Spleen (tissue), 11 donors: ENCODE results near the gene HAX1. TPM values are rescaled to one million over a fixed set of nuclear protein-coding genes. Genes with fewer than 3 reads are reported as not detected.

Experiments
- DNase-seq: peaks from one replicate; pipeline ENCODE4 v3.0.0-alpha.2; 2020
- H3K27ac ChIP-seq, 8 donors: fragments of 200-600 bp; sonication (generic) in 7 of 8; 1 replicate in 4 of 8; 2 replicates in 4 of 8; pipeline versions ENCODE4 v1.5.0 to v1.8.0; 2016 to 2021; ENCODE audit warnings: inconsistent platforms in 4 of 8, mild to moderate bottlenecking in 4 of 8, moderate library complexity in 1 of 8
- H3K27me3 ChIP-seq, 7 donors: fragments of 200-600 bp; sonication (generic) in 6 of 7; replicated peaks in 1 of 7; 1 replicate in 4 of 7; 2 replicates in 3 of 7; pipeline versions ENCODE4 v1.5.0 to v1.8.0; 2016 to 2021; ENCODE audit warnings: inconsistent platforms in 3 of 7, mild to moderate bottlenecking in 1 of 7
- H3K36me3 ChIP-seq, 6 donors: fragments of 200-600 bp; sonication (generic) in 5 of 6; 1 replicate in 4 of 6; 2 replicates in 2 of 6; pipeline versions ENCODE4 v1.5.0 to v1.8.0; 2016 to 2021; ENCODE audit warnings: inconsistent platforms in 2 of 6
- H3K4me1 ChIP-seq, 6 donors: fragments of 200-600 bp; sonication (generic) in 5 of 6; 1 replicate in 3 of 6; 2 replicates in 3 of 6; pipeline versions ENCODE4 v1.5.0 to v1.8.0; 2016 to 2021; ENCODE audit warnings: inconsistent platforms in 3 of 6
- H3K4me3 ChIP-seq, 8 donors: fragments of 200-600 bp; sonication (generic) in 7 of 8; 1 replicate in 4 of 8; 2 replicates in 4 of 8; pipeline versions ENCODE4 v1.5.0 to v1.8.0; 2016 to 2021; ENCODE audit warnings: inconsistent platforms in 4 of 8, mild to moderate bottlenecking in 4 of 8, moderate library complexity in 2 of 8
- H3K9me3 ChIP-seq, 8 donors: fragments of 200-600 bp; sonication (generic) in 7 of 8; 1 replicate in 4 of 8; 2 replicates in 4 of 8; pipeline versions ENCODE4 v1.5.0 to v1.8.0; 2016 to 2021; ENCODE audit warnings: inconsistent platforms in 4 of 8
- CTCF ChIP-seq, 11 experiments: fragments of 200-600 bp in 7 of 11; fragments of 450-650 bp in 4 of 11; sonication (generic) in 4 of 11; IDR thresholded peaks in 8 of 11; conservative IDR thresholded peaks in 3 of 11; 1 replicate in 7 of 11; 2 replicates in 4 of 11; pipeline versions ENCODE4 v1.4.0 to v1.8.0; 2016 to 2021; ENCODE audit warnings: antibody characterized with exemption in 11 of 11, inconsistent platforms in 4 of 11, mild to moderate bottlenecking in 1 of 11
- POLR2A ChIP-seq, 3 donors: fragments of 450-650 bp; IDR thresholded peaks; one replicate each; pipeline ENCODE4 v1.5.1; 2017; ENCODE audit warnings: antibody characterized with exemption in 3 of 3, mild to moderate bottlenecking in 1 of 3
- POLR2AphosphoS5 ChIP-seq, 3 donors: sonication (generic); formaldehyde crosslinking; IDR thresholded peaks; one replicate each; pipeline ENCODE4 v1.5.1; 2017; ENCODE audit warnings: antibody characterized with exemption in 3 of 3
- WGBS, 5 donors: extraction: QIAGEN DNeasy Blood & Tissue Kit in 3 of 5; methylation state at CpG; one replicate each; pipeline versions ENCODE4 v1.1.5 to v1.1.7; 2013 to 2018; 5-methylcytosine and 5-hydroxymethylcytosine counted together
- intact Hi-C: fragments of 100-400 bp; cut with DNase I; formaldehyde crosslinking; loops from one replicate; pipeline ENCODE4 v1.15.0; 2023; ENCODE audit warnings: low total_unique reads
- polyA plus RNA-seq, 3 donors: library from polyadenylated mRNA; stranded (reverse); fragments of 200-250 nt; gene quantifications; one replicate each; pipeline ENCODE4 v1.2.1, GENCODE V29; 2013
- total RNA-seq, 7 donors: library from RNA; depleted of rRNA in 3 of 7; stranded (reverse); fragments of >200 nt in 3 of 7; fragmentation: NEBNext Ultra II Directional in 4 of 7; extraction: Animal tissue kit (Norgen Biotek cat#: 25700) in 4 of 7; gene quantifications; one replicate each; pipeline versions ENCODE4 v1.1.0 to v1.2.1, GENCODE V29; 2016 to 2021
- donor health status: healthy with polysubstance abuse.
- donor health status: DM: no; HTN: no; CAD: no; lungs with moderate emphysema.
- donor health status: DM: no; HTN: no; CAD: no.
- donor health status: Bipolar disorder and iron deficiency.
- donor health status: healthy.
- donor health status: DM: no; HTN: no; CAD: no.
- donor health status: DM: yes; HTN: yes; CAD: no.

The HAX1 gene
- total and polyA plus RNA-seq, 10 donors: 59.5 to 109 (median 69.6) TPM

- Histone ChIP-seq H3K27ac (no peak overlapping the region), H3K9me3 (peaks cover 0 to 6% (median 3%) of the 10 kb centered on the region in 8 donors)
- WGBS, 5 donors: 64 to 75% (median 72%) methylated on average over 3 of the region's 3 CpGs
Measured at GRCh38 chr1:154288661-154289060, 16.2 kb downstream of the HAX1 start.

GRCh38 chr1:154290921-154291320 lies 18.5 kb downstream of the HAX1 start:
- Histone ChIP-seq H3K36me3 (no peaks in the 10 kb centered on the region), H3K4me1 (no peaks in the 10 kb centered on the region), H3K9me3 (peaks cover 2 to 29% (median 25%) of the 10 kb centered on the region in 8 donors), H3K27me3 (no peaks in the 10 kb centered on the region), H3K4me3 (no peak overlapping the region), H3K27ac (no peak overlapping the region)
- TF ChIP-seq CTCF (IDR thresholded peaks at IDR 0.05 in 8 of 11, conservative IDR thresholded peaks at IDR 0.05 in 3 of 11) (no peak), POLR2AphosphoS5 (IDR thresholded peaks at IDR 0.05) (no peak), POLR2A (IDR thresholded peaks at IDR 0.05) (no peak)
- intact Hi-C loops: no loop called here
- DNase-seq: no peak
- WGBS, 5 donors: 82 to 96% (median 93%) methylated on average over 1 of the region's 1 CpG

More at GRCh38 chr1:154288661-154289060, 16.2 kb downstream of the HAX1 start:
- intact Hi-C loops: no loop called here
- no peak for TF ChIP-seq POLR2A (IDR thresholded peaks at IDR 0.05)
- no peak for TF ChIP-seq POLR2AphosphoS5 (IDR thresholded peaks at IDR 0.05)
- TF ChIP-seq CTCF (IDR thresholded peaks at IDR 0.05 in 8 of 11, conservative IDR thresholded peaks at IDR 0.05 in 3 of 11): no peak
- no peaks in the 10 kb centered on the region for H3K36me3 ChIP-seq
- H3K27me3 ChIP-seq: no peaks in the 10 kb centered on the region
- no peaks in the 10 kb centered on the region for H3K4me1 ChIP-seq
- DNase-seq: no peak
- no peak overlapping the region for H3K4me3 ChIP-seq

- Histone ChIP-seq H3K9me3 (peaks cover 3 to 44% (median 37%) of the 10 kb centered on the region in 8 donors), H3K27me3 (no peaks in the 10 kb centered on the region), H3K4me1 (no peaks in the 10 kb centered on the region), H3K4me3 (no peak overlapping the region), H3K27ac (no peak overlapping the region), H3K36me3 (no peaks in the 10 kb centered on the region)
- no peak for DNase-seq
- intact Hi-C loops: no loop called here
- 82 to 86% (median 85%) methylated on average over 8 of the region's 8 CpGs for WGBS, 5 donors
- no peak for TF ChIP-seq POLR2AphosphoS5 (IDR thresholded peaks at IDR 0.05)
- no peak for TF ChIP-seq CTCF (IDR thresholded peaks at IDR 0.05 in 8 of 11, conservative IDR thresholded peaks at IDR 0.05 in 3 of 11)
- TF ChIP-seq POLR2A (IDR thresholded peaks at IDR 0.05): no peak
Measured at GRCh38 chr1:154295408-154296235, 23.2 kb downstream of the HAX1 start.

GRCh38 chr1:154301582-154301981 lies 29.2 kb downstream of the HAX1 start:
- Histone ChIP-seq H3K4me3 (no peak overlapping the region), H3K4me1 (no peaks in the 10 kb centered on the region), H3K27ac (no peak overlapping the region), H3K9me3 (peaks cover 0 to 9% (median 6%) of the 10 kb centered on the region in 8 donors), H3K36me3 (no peaks in the 10 kb centered on the region), H3K27me3 (no peaks in the 10 kb centered on the region)
- no peak for TF ChIP-seq POLR2AphosphoS5 (IDR thresholded peaks at IDR 0.05)
- TF ChIP-seq CTCF (IDR thresholded peaks at IDR 0.05 in 8 of 11, conservative IDR thresholded peaks at IDR 0.05 in 3 of 11): no peak
- TF ChIP-seq POLR2A (IDR thresholded peaks at IDR 0.05): no peak
- intact Hi-C loops: no loop called here
- 65 to 82% (median 74%) methylated on average over 1 of the region's 1 CpG for whole genome bisulfite sequencing, 5 donors
- no peak for DNase-seq
